CD4-positive, alpha-beta T cell (primary cell): ENCODE data around the gene CDC14B. TPM values are rescaled to one million over a fixed set of nuclear protein-coding genes. Genes with fewer than 3 reads are reported as not detected.
"Not testable (repeated sequence)": the region's sequence is repeated elsewhere in the genome, so short reads cannot be mapped to it uniquely, and the experiment has no call there.

Experiments used
- ATAC-seq: fragments of 200-7000 bp; cut with Tn5 transposase; one replicate; pipeline ENCODE4 v1.10.0; 2022; ENCODE audit warnings: mild to moderate bottlenecking; ENCODE audit not compliant: poor library complexity
- CTCF ChIA-PET: fragments of 350-600 bp; sonication (Branson Sonifier 250); formaldehyde crosslinking; loops from one replicate; lab custom pipeline; 2021; ENCODE audit warnings: antibody characterized with exemption, inconsistent platforms; lab: Charles Lee
- POLR2A ChIA-PET: fragments of 350-600 bp; sonication (Branson Sonifier 250); formaldehyde crosslinking; loops from one replicate; lab custom pipeline; 2021; ENCODE audit warnings: antibody characterized with exemption, inconsistent platforms; lab: Charles Lee
- DNase-seq, 14 experiments: peaks; one replicate each; pipeline ENCODE4 v3.0.0-alpha.2; 2013 to 2020; ENCODE audit warnings: mixed read lengths in 2 of 14
- H3K27ac ChIP-seq, 2 donors: one replicate each; pipeline versions ENCODE4 v1.5.1 to v1.7.0; 2013; ENCODE audit warnings: low read length in 2 of 2, low read depth in 1 of 2, mild to moderate bottlenecking in 1 of 2
- H3K27me3 ChIP-seq, 2 experiments: 1 replicate in 1 of 2; 2 replicates in 1 of 2; pipeline versions ENCODE4 v1.6.1 to v1.7.0; 2013; ENCODE audit warnings: low read length in 2 of 2, control low read depth in 1 of 2, mild to moderate bottlenecking in 1 of 2, moderate library complexity in 1 of 2; ENCODE audit not compliant: insufficient read depth in 2 of 2, control insufficient read depth in 1 of 2
- H3K36me3 ChIP-seq: one replicate; pipeline ENCODE4 v1.6.1; 2013; ENCODE audit warnings: low read length, control low read depth; ENCODE audit not compliant: insufficient read depth
- H3K4me1 ChIP-seq: one replicate; pipeline ENCODE4 v1.6.1; 2013; ENCODE audit warnings: low read length, control low read depth; ENCODE audit not compliant: insufficient read depth
- H3K4me3 ChIP-seq: one replicate; pipeline ENCODE4 v1.5.1; 2013; ENCODE audit warnings: mild to moderate bottlenecking, low read length, moderate library complexity
- H3K9me3 ChIP-seq, 2 experiments: 1 replicate in 1 of 2; 2 replicates in 1 of 2; pipeline versions ENCODE4 v1.6.1 to v1.7.0; 2013; ENCODE audit warnings: low read length in 2 of 2, mild to moderate bottlenecking in 2 of 2, control low read depth in 1 of 2, moderate library complexity in 1 of 2; ENCODE audit not compliant: control insufficient read depth in 1 of 2, insufficient read depth in 1 of 2
- H3K27ac Mint-ChIP-seq: one replicate; pipeline ENCODE4 v1.8.0; 2020; ENCODE audit warnings: mixed read lengths
- H3K27me3 Mint-ChIP-seq: one replicate; pipeline ENCODE4 v1.8.0; 2021; ENCODE audit warnings: mixed read lengths
- H3K36me3 Mint-ChIP-seq: one replicate; pipeline ENCODE4 v1.8.0; 2021; ENCODE audit warnings: low read depth, mixed read lengths
- H3K4me1 Mint-ChIP-seq: one replicate; pipeline ENCODE4 v1.8.0; 2021; ENCODE audit warnings: low read depth, mixed read lengths
- H3K4me3 Mint-ChIP-seq: one replicate; pipeline ENCODE4 v1.8.0; 2020; ENCODE audit warnings: mild to moderate bottlenecking, mixed read lengths
- H3K9me3 Mint-ChIP-seq: one replicate; pipeline ENCODE4 v1.8.0; 2020; ENCODE audit warnings: mixed read lengths
- CTCF ChIP-seq: fragments of 200-600 bp; IDR thresholded peaks from one replicate; pipeline ENCODE4 v1.8.0; 2022; ENCODE audit warnings: antibody characterized with exemption, mild to moderate bottlenecking
- intact Hi-C, 2 experiments: fragments of 100-400 bp; cut with DNase I in 1 of 2; cut with micrococcal nuclease in 1 of 2; formaldehyde crosslinking; loops; one replicate each; pipeline versions ENCODE4 v1.15.1 to v1.9.0; 2023 to 2025; cut with DNase I, micrococcal nuclease
- total RNA-seq, 174 experiments: library from RNA in 2 of 174; stranded (reverse) in 2 of 174; gene quantifications; one replicate each; pipeline ENCODE4 v1.2.3 and lab custom pipeline; 2021 to 2026

CDC14B gene
- total RNA-seq, 2 experiments from 2014 or later = 3.5 TPM

- H3K36me3 ChIP-seq = no peaks in the 10 kb centered on the region
- H3K4me3 ChIP-seq = no peak overlapping the region
- H3K27me3 ChIP-seq = no peaks in the 10 kb centered on the region
- intact Hi-C loops = no loop called here
- ChIA-PET POLR2A (interaction anchor here (0.5 kb wide), 1 partner anchor 196 kb away, joined by 3 read pairs; no protein-coding TSS in a partner anchor), CTCF (no interaction called here)
- H3K4me1 ChIP-seq = no peaks in the 10 kb centered on the region
- Mint-ChIP-seq H3K36me3 (no peaks in the 10 kb centered on the region), H3K4me3 (no peak overlapping the region), H3K4me1 (no peaks in the 10 kb centered on the region), H3K9me3 (no peaks in the 10 kb centered on the region), H3K27ac (no peak overlapping the region), H3K27me3 (peaks cover 16% of the 10 kb centered on the region)
- no peak for ATAC-seq
- H3K27ac ChIP-seq = no peak overlapping the region
- TF ChIP-seq CTCF = no peak
- no peak for DNase-seq
- H3K9me3 ChIP-seq = no peaks in the 10 kb centered on the region
Measured at GRCh38 chr9:96596601-96597111, 23.0 kb downstream of the CDC14B start.

GRCh38 chr9:96587338-96588315 lies 32.0 kb downstream of the CDC14B start:
- H3K27ac ChIP-seq = no peak overlapping the region
- TF ChIP-seq CTCF = no peak
- H3K4me1 ChIP-seq = peaks cover 2% of the 10 kb centered on the region
- peaks cover 0 to 6% of the 10 kb centered on the region in 2 experiments for H3K27me3 ChIP-seq
- H3K36me3 ChIP-seq = no peaks in the 10 kb centered on the region
- H3K27me3 Mint-ChIP-seq = peaks cover 42% of the 10 kb centered on the region
- CTCF ChIA-PET = no interaction called here
- ATAC-seq = no peak
- H3K9me3 Mint-ChIP-seq = no peaks in the 10 kb centered on the region
- no peak overlapping the region for H3K4me3 Mint-ChIP-seq
- intact Hi-C loops = no loop called here
- H3K4me3 ChIP-seq = no peak overlapping the region
- H3K36me3 Mint-ChIP-seq = no peaks in the 10 kb centered on the region
- H3K9me3 ChIP-seq = no peaks in the 10 kb centered on the region
- POLR2A ChIA-PET = interaction anchor here (0.6 to 1.2 kb wide), 2 partner anchors 22 to 297 kb away, joined by 3 read pairs; no protein-coding TSS in a partner anchor
- no peak for DNase-seq
- H3K4me1 Mint-ChIP-seq = no peaks in the 10 kb centered on the region
- no peak overlapping the region for H3K27ac Mint-ChIP-seq

- Histone ChIP-seq H3K9me3 (no peaks in the 10 kb centered on the region), H3K27ac (no peak overlapping the region), H3K36me3 (no peaks in the 10 kb centered on the region), H3K27me3 (no peaks in the 10 kb centered on the region), H3K4me3 (no peak overlapping the region), H3K4me1 (peaks cover 2% of the 10 kb centered on the region)
- H3K4me3 Mint-ChIP-seq = no peak overlapping the region
- peaks cover 27% of the 10 kb centered on the region for H3K27me3 Mint-ChIP-seq
- TF ChIP-seq CTCF = no peak
- POLR2A ChIA-PET = no interaction called here
- CTCF ChIA-PET = no interaction called here
- H3K9me3 Mint-ChIP-seq = no peaks in the 10 kb centered on the region
- no peaks in the 10 kb centered on the region for H3K36me3 Mint-ChIP-seq
- H3K4me1 Mint-ChIP-seq = no peaks in the 10 kb centered on the region
- no peak for DNase-seq
- intact Hi-C loops = no loop called here
- ATAC-seq = no peak
- no peak overlapping the region for H3K27ac Mint-ChIP-seq
Measured at GRCh38 chr9:96585426-96585825, 34.2 kb downstream of the CDC14B start.

GRCh38 chr9:96582199-96582598 lies 37.4 kb downstream of the CDC14B start:
- not testable (repeated sequence) for H3K4me3 Mint-ChIP-seq, H3K36me3 Mint-ChIP-seq, H3K9me3 Mint-ChIP-seq

More at GRCh38 chr9:96582199-96582598, 37.4 kb downstream of the CDC14B start:
- POLR2A ChIA-PET, H3K4me3 ChIP-seq, H3K27ac ChIP-seq, H3K4me1 Mint-ChIP-seq, CTCF ChIA-PET, H3K27me3 ChIP-seq, H3K9me3 ChIP-seq, ATAC-seq, intact Hi-C loops, H3K4me1 ChIP-seq, H3K36me3 ChIP-seq, H3K27ac Mint-ChIP-seq, DNase-seq: not testable (repeated sequence)
- H3K27me3 Mint-ChIP-seq = peaks cover 11% of the 10 kb centered on the region
